ENCODE measurements around the gene TMEM87B. TPM values are rescaled to one million over a fixed set of nuclear protein-coding genes. Genes with fewer than 3 reads are reported as not detected.

TMEM87B gene
- total and polyA plus RNA-seq, 10 of the 15 experiments (the other 5 are each of a cell fraction or from before 2014, with no cell fraction given) = 5.7 to 20.6 (median 12.3) TPM

DNA sequence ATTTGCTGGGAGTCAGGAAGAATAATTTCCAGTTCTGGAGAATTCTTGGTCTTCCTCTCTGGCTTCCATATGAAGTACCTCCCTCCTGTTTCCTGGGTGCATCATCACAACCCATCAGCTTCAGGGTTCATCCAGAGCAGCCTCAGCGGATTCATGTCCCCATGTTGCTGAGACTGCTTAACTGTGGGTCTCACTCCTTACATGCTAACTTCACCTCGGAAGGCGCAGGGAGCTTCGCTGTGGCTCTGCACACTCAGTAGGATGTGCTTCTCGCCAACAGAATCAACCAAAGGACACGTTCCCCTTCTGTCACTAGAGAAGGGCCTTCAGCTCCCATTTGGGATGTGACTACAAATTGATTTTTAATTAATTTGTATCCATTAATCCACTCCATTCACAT lies 107.3 kb downstream of the TMEM87B start:
- ChIA-PET SMC1A (ENCODE audit: uncharacterized antibody, unreplicated experiment) (interaction anchor here (1.0 kb wide), 1 partner anchor 21 kb away, joined by 3 read pairs; no protein-coding TSS in a partner anchor), POLR2A (no interaction called here), RAD21 (ENCODE audit: unreplicated experiment) (no interaction called here), CTCF (no interaction called here)
- ATAC-seq (no peak), DNase-seq (ENCODE audit: low read depth, low spot score) (no peak), FAIRE-seq (no peak)
- in situ Hi-C loops (cut with MboI) = no loop called here
- H3K79me2 ChIP-seq (ENCODE audit: control insufficient read depth, insufficient read depth, low read length) = no peaks in the 10 kb centered on the region
- H3K4me3 ChIP-seq = no peak overlapping the region
- H3K9me3 ChIP-seq (replicated peaks; ENCODE audit: control insufficient read depth, insufficient read depth, low read length) = no peaks in the 10 kb centered on the region
- no peaks in the 10 kb centered on the region for H3K36me3 ChIP-seq (ENCODE audit: control insufficient read depth in 2 of 2, insufficient read depth in 2 of 2, low read length in 1 of 2)
- H3K4me2 ChIP-seq (ENCODE audit: control insufficient read depth, insufficient read depth) = no peak overlapping the region
- no peaks in the 10 kb centered on the region for H4K20me1 ChIP-seq (ENCODE audit: control insufficient read depth, insufficient read depth)
- 81% methylated on average over 6 of the region's 6 CpGs for WGBS (ENCODE audit: insufficient coverage, insufficient replicate concordance, low lambda C conversion rate, missing lambda C conversion rate)
- TF ChIP-seq EZH2 (IDR thresholded peaks at IDR 0.05; ENCODE audit: borderline replicate concordance, control insufficient read depth, low read depth, low read length) (no peak), ETV6 (conservative IDR thresholded peaks at IDR 0.05 in 1 of 2, IDR thresholded peaks at IDR 0.05 in 1 of 2; ENCODE audit: borderline replicate concordance in 1 of 2, low read depth in 1 of 2) (no peak), TCF7 (IDR thresholded peaks at IDR 0.05; ENCODE audit: borderline replicate concordance) (no peak), SUZ12 (IDR thresholded peaks at IDR 0.05; ENCODE audit: unreplicated experiment) (no peak), POLR2A (IDR thresholded peaks at IDR 0.05; ENCODE audit: low read depth, low read length) (no peak), BCL3 (IDR thresholded peaks at IDR 0.05; ENCODE audit: borderline replicate concordance, insufficient read depth, low read depth, low read length, poor library complexity, severe bottlenecking) (no peak), SMARCA5 (IDR thresholded peaks at IDR 0.05) (no peak), MYB (IDR thresholded peaks at IDR 0.05; ENCODE audit: borderline replicate concordance, low read depth, low read length) (no peak), SMAD1 (IDR thresholded peaks at IDR 0.05; ENCODE audit: low read depth, partially characterized antibody) (no peak), E2F8 (IDR thresholded peaks at IDR 0.05; ENCODE audit: low read depth, partially characterized antibody) (no peak), LARP7 (IDR thresholded peaks at IDR 0.05) (no peak), MTA2 (IDR thresholded peaks at IDR 0.05; ENCODE audit: low read depth) (no peak), NBN (IDR thresholded peaks at IDR 0.05) (no peak)
- TF ChIP-seq, protein P1, sequence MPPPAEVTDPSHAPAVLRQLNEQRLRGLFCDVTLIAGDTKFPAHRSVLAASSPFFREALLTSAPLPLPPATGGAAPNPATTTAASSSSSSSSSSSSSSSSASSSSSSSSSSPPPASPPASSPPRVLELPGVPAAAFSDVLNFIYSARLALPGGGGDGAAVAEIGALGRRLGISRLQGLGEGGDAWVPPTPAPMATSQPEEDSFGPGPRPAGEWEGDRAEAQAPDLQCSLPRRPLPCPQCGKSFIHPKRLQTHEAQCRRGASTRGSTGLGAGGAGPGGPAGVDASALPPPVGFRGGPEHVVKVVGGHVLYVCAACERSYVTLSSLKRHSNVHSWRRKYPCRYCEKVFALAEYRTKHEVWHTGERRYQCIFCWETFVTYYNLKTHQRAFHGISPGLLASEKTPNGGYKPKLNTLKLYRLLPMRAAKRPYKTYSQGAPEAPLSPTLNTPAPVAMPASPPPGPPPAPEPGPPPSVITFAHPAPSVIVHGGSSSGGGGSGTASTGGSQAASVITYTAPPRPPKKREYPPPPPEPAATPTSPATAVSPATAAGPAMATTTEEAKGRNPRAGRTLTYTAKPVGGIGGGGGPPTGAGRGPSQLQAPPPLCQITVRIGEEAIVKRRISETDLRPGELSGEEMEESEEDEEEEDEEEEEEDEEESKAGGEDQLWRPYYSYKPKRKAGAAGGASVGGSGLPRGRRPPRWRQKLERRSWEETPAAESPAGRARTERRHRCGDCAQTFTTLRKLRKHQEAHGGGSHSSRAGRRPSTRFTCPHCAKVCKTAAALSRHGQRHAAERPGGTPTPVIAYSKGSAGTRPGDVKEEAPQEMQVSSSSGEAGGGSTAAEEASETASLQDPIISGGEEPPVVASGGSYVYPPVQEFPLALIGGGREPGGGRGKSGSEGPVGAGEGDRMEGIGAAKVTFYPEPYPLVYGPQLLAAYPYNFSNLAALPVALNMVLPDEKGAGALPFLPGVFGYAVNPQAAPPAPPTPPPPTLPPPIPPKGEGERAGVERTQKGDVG (CRISPR knock-in tag; IDR thresholded peaks at IDR 0.05) = no peak
- H3K27me3 ChIP-seq (replicated peaks in 1 of 2; ENCODE audit: control insufficient read depth in 2 of 2, insufficient read depth in 2 of 2, low read length in 1 of 2) = 0 out of 4 replicates have a peak, but pooled peaks cover 0 to 1% of the 10 kb centered on the region in 2 experiments
- H2AFZ ChIP-seq (ENCODE audit: control insufficient read depth, low read depth, low read length) = no peak overlapping the region
- H3K4me1 ChIP-seq (ENCODE audit: control insufficient read depth, insufficient read depth, low read length) = no peaks in the 10 kb centered on the region
- BruUV-seq (replicated peaks) = no TSS peak
- H3K9ac ChIP-seq (ENCODE audit: control insufficient read depth, insufficient read depth, low read length) = no peak overlapping the region
- intact Hi-C loops (cut with micrococcal nuclease; ENCODE audit: unreplicated experiment) = no loop called here
- no peak overlapping the region for H3K27ac ChIP-seq (ENCODE audit: control insufficient read depth, insufficient read depth)
